HEK293T (cell line): ENCODE data around the gene FOXK2.
"Not testable (repeated sequence)": the region's sequence is repeated elsewhere in the genome, so short reads cannot be mapped to it uniquely, and the experiment has no call there.

Experiments
- CTCF ChIA-PET: fragments of 350-600 bp; formaldehyde crosslinking; extraction: SDS; loops from one replicate; lab custom pipeline; 2021; ENCODE audit warnings: antibody characterized with exemption, inconsistent platforms; lab: Yijun Ruan, JAX
- POLR2A ChIA-PET: fragments of 350-600 bp; formaldehyde crosslinking; extraction: SDS; loops from one replicate; lab custom pipeline; 2020; ENCODE audit warnings: antibody characterized with exemption, inconsistent platforms; lab: Yijun Ruan, JAX
- DNase-seq: peaks from one replicate; pipeline ENCODE4 v3.0.0; 2012; ENCODE audit warnings: mixed read lengths; ENCODE audit errors: extremely low spot score
- ARNT ChIP-seq: fragments of 450-650 bp; IDR thresholded peaks from 2 replicates; pipeline ENCODE4 v1.6.1; 2017; ENCODE audit warnings: mild to moderate bottlenecking
- BHLHE40 ChIP-seq: fragments of 450-650 bp; IDR thresholded peaks from 2 replicates; pipeline ENCODE4 v1.6.1; 2016; ENCODE audit warnings: mild to moderate bottlenecking, moderate library complexity, borderline replicate concordance
- CTBP1 ChIP-seq: fragments of 450-650 bp; IDR thresholded peaks from 2 replicates; pipeline ENCODE4 v1.6.1; 2016; ENCODE audit warnings: borderline replicate concordance
- ELF4 ChIP-seq: fragments of 450-650 bp; IDR thresholded peaks from 2 replicates; pipeline ENCODE4 v1.6.1; 2017; ENCODE audit warnings: antibody characterized with exemption
- FOXA1 ChIP-seq: fragments of 450-650 bp; IDR thresholded peaks from 2 replicates; pipeline ENCODE4 v1.6.1; 2016; ENCODE audit warnings: mild to moderate bottlenecking
- FOXK2 ChIP-seq: fragments of 450-650 bp; IDR thresholded peaks from 2 replicates; pipeline ENCODE4 v1.6.1; 2016; ENCODE audit warnings: mild to moderate bottlenecking
- FOXM1 ChIP-seq: fragments of 450-650 bp; IDR thresholded peaks from 2 replicates; pipeline ENCODE4 v1.6.1; 2017; ENCODE audit warnings: mild to moderate bottlenecking, borderline replicate concordance
- HDGF ChIP-seq: fragments of 450-650 bp; IDR thresholded peaks from 2 replicates; pipeline ENCODE4 v1.6.1; 2017; ENCODE audit warnings: antibody characterized with exemption, borderline replicate concordance
- L3MBTL2 ChIP-seq: fragments of 450-650 bp; conservative IDR thresholded peaks from 2 replicates; pipeline ENCODE4 v1.6.1; 2016; ENCODE audit warnings: mild to moderate bottlenecking
- LEF1 ChIP-seq: fragments of 450-650 bp; IDR thresholded peaks from 2 replicates; pipeline ENCODE4 v1.6.1; 2017; ENCODE audit warnings: mild to moderate bottlenecking, borderline replicate concordance
- NFRKB ChIP-seq: fragments of 450-650 bp; IDR thresholded peaks from 2 replicates; pipeline ENCODE4 v1.6.1; 2016; ENCODE audit warnings: mild to moderate bottlenecking, moderate library complexity
- PKNOX1 ChIP-seq: fragments of 450-650 bp; IDR thresholded peaks from 2 replicates; pipeline ENCODE4 v1.6.1; 2016
- SP1 ChIP-seq: fragments of 450-650 bp; IDR thresholded peaks from 2 replicates; pipeline ENCODE4 v1.6.1; 2017
- SUZ12 ChIP-seq: fragments of 450-650 bp; IDR thresholded peaks from 2 replicates; pipeline ENCODE4 v1.6.1; 2016; ENCODE audit warnings: mild to moderate bottlenecking
- TARDBP ChIP-seq: fragments of 450-650 bp; IDR thresholded peaks from 2 replicates; pipeline ENCODE4 v1.6.1; 2016
- ZNF384 ChIP-seq: fragments of 450-650 bp; IDR thresholded peaks from 2 replicates; pipeline ENCODE4 v1.6.1; 2016

Gene FOXK2

GRCh38 chr17:82560802-82561428 is 41.4 kb downstream of the FOXK2 start:
- TF ChIP-seq L3MBTL2 (no peak), ZNF384 (no peak)
- POLR2A ChIA-PET: interaction anchor here (1.2 kb wide), 1 partner anchor 42 kb away, joined by 3 read pairs; no protein-coding TSS in a partner anchor

DNA sequence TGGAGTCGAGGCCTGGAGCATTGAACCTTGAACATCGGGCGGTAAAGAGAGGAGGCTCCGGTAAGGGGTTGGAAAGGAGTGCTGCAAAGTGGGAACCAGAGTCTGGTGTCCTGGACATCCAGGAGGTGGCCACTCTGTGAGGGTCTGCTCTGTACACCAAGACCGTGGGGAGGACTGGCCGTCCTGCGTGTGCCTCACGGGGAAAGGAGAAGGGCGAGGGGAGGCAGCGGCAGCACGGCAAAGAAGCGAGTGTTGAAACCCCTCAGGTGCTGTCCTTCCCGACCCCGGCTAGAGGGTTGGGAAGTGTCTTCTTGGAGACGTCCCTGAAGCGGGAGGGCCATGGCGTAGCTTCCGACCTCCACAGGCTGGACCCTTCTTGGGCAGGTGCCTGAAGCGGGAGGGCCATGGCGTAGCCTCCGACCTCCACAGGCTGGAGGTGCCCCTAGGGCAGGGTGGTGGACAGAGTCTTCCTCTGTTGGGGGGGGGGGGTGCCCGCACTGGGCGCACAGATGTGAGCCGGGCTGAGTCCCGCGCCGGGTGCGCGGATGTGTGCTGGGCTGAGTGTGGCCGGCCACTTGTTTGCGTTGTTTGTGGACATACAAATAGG is 42.0 kb downstream of the FOXK2 start:
- no peak for DNase-seq
- POLR2A ChIA-PET: no interaction called here
- CTCF ChIA-PET: no interaction called here
- TF ChIP-seq TARDBP (no peak), NFRKB (no peak), ARNT (no peak), L3MBTL2 (no peak), SUZ12 (no peak), BHLHE40 (no peak), ELF4 (no peak), FOXM1 (no peak), SP1 (no peak), PKNOX1 (no peak), HDGF (no peak), FOXK2 (no peak), FOXA1 (no peak), ZNF384 (no peak), CTBP1 (no peak), LEF1 (no peak)

More at GRCh38 chr17:82560802-82561428, 41.4 kb downstream of the FOXK2 start:
- CTCF ChIA-PET: no interaction called here
- no peak for DNase-seq

GRCh38 chr17:82562718-82563220 is 43.2 kb downstream of the FOXK2 start:
- DNase-seq, CTCF ChIA-PET, POLR2A ChIA-PET: not testable (repeated sequence)

- ChIA-PET CTCF (no interaction called here), POLR2A (no interaction called here)
- DNase-seq: no peak
- TF ChIP-seq ZNF384 (no peak), FOXA1 (no peak), SP1 (no peak), ARNT (no peak), ELF4 (no peak), TARDBP (no peak), FOXK2 (no peak), CTBP1 (no peak), NFRKB (no peak), HDGF (no peak), L3MBTL2 (no peak), SUZ12 (no peak), BHLHE40 (no peak), PKNOX1 (no peak), FOXM1 (no peak), LEF1 (no peak)
These were observed 43.8 kb downstream of the FOXK2 start for GRCh38 chr17:82563318-82563717.

DNA sequence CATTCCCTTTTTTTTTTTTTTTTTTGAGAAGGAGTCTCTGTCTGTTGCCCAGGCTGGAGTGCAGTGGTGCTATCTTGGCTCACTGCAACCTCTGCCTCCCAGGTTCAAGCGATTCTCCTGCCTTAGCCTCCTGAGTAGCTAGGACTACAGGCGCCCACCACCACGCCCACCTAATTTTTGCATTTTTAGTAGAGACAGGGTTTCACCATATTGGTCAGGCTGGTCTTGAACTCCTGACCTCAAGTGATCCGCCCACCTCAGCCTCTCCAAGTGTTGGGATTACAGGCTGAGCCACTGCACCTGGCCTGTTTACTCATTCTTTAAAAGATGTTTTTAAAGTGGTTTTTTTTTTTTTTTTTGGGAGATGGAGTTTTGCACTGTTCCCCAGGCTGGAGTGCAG is 44.2 kb downstream of the FOXK2 start:
- DNase-seq, CTCF ChIA-PET, POLR2A ChIA-PET: not testable (repeated sequence)

GRCh38 chr17:82564241-82564640 is 44.7 kb downstream of the FOXK2 start:
- DNase-seq: no peak
- ChIA-PET CTCF (no interaction called here), POLR2A (no interaction called here)
- no peak for TF ChIP-seq ARNT
- TF ChIP-seq FOXK2: no peak
- no peak for TF ChIP-seq FOXA1
- no peak for TF ChIP-seq SP1
- TF ChIP-seq ELF4: no peak
- TF ChIP-seq L3MBTL2: no peak
- no peak for TF ChIP-seq ZNF384
- TF ChIP-seq CTBP1: no peak
- no peak for TF ChIP-seq TARDBP
- TF ChIP-seq HDGF: no peak
- no peak for TF ChIP-seq SUZ12

GRCh38 chr17:82565551-82565950 is 46.0 kb downstream of the FOXK2 start:
- CTCF ChIA-PET: no interaction called here

More at GRCh38 chr17:82565551-82565950, 46.0 kb downstream of the FOXK2 start:
- no peak for TF ChIP-seq NFRKB
- no peak for TF ChIP-seq FOXK2
- TF ChIP-seq L3MBTL2: no peak
- TF ChIP-seq HDGF: no peak
- TF ChIP-seq ELF4: no peak
- TF ChIP-seq CTBP1: no peak
- no peak for TF ChIP-seq FOXM1
- TF ChIP-seq FOXA1: no peak
- no peak for TF ChIP-seq TARDBP
- no peak for TF ChIP-seq PKNOX1
- TF ChIP-seq ZNF384: no peak
- TF ChIP-seq LEF1: no peak
- no peak for TF ChIP-seq SUZ12
- no peak for TF ChIP-seq ARNT
- no peak for TF ChIP-seq SP1
- no peak for TF ChIP-seq BHLHE40
- POLR2A ChIA-PET: no interaction called here
- DNase-seq: no peak
